ACHN (cell line): ENCODE measurements around the gene DEK.
"Not testable (repeated sequence)": the region's sequence is repeated elsewhere in the genome, so short reads cannot be mapped to it uniquely, and the experiment has no call there.

ENCODE experiments used
- DNase-seq: peaks from one replicate; pipeline ENCODE4 v3.0.0-alpha.2; 2015
- in situ Hi-C: cut with HindIII; loops from 2 replicates; pipeline ENCODE4 v1.10.0; 2017; ENCODE audit warnings: low sequenced_read_pairs, low pct_ligation_motif_present, low pct_unique_long_range_greater_than_20kb

Gene DEK

GRCh38 chr6:18264219-18264922, at the start of gene DEK:
TSS of gene DEK (minus strand) at chr6:18264530. CDS start at chr6:18263987, 543 bp downstream.
- peak; percentile 82 for DNase-seq
- in situ Hi-C loops: no loop called here

GRCh38 chr6:18312368-18312767, 48.0 kb upstream of the DEK start:
- no peak for DNase-seq
- in situ Hi-C loops: no loop called here

- in situ Hi-C loops: not testable (repeated sequence)
Observed at GRCh38 chr6:18310010-18310409, 45.7 kb upstream of the DEK start.

GRCh38 chr6:18309046-18309445, 44.7 kb upstream of the DEK start:
- in situ Hi-C loops: no loop called here
- no peak for DNase-seq

More at GRCh38 chr6:18310010-18310409, 45.7 kb upstream of the DEK start:
- DNase-seq: not testable (repeated sequence)

GRCh38 chr6:18308070-18308735, 43.9 kb upstream of the DEK start:
- DNase-seq: peak; percentile 47
- in situ Hi-C loops: no loop called here

GRCh38 chr6:18306977-18307376, 42.6 kb upstream of the DEK start:
- in situ Hi-C loops: no loop called here
- DNase-seq: peak; percentile 78

GRCh38 chr6:18302561-18303439, 38.5 kb upstream of the DEK start:
- in situ Hi-C loops: no loop called here
- peak; percentile 13 for DNase-seq

- peak; percentile 59 for DNase-seq
- in situ Hi-C loops: no loop called here
Observed at GRCh38 chr6:18293076-18293904, 29.0 kb upstream of the DEK start.

- in situ Hi-C loops: no loop called here
- no peak for DNase-seq
Observed at GRCh38 chr6:18289283-18289682, 25.0 kb upstream of the DEK start.

GRCh38 chr6:18284261-18284660, 19.9 kb upstream of the DEK start:
- in situ Hi-C loops: no loop called here
- no peak for DNase-seq

- no peak for DNase-seq
- in situ Hi-C loops: no loop called here
Observed at GRCh38 chr6:18281564-18281963, 17.2 kb upstream of the DEK start.

- in situ Hi-C loops: no loop called here
- peak; percentile 60 for DNase-seq
Observed at GRCh38 chr6:18280084-18280483, 15.8 kb upstream of the DEK start.

- in situ Hi-C loops: no loop called here
- DNase-seq: no peak
Observed at GRCh38 chr6:18279422-18279821, 15.1 kb upstream of the DEK start.

GRCh38 chr6:18277237-18278006, 13.1 kb upstream of the DEK start:
- in situ Hi-C loops: no loop called here

GRCh38 chr6:18276610-18277236, 12.4 kb upstream of the DEK start:
- peak; percentile 38 for DNase-seq
- in situ Hi-C loops: no loop called here

More at GRCh38 chr6:18277237-18278006, 13.1 kb upstream of the DEK start:
- DNase-seq: no peak

GRCh38 chr6:18270216-18270615, 5.9 kb upstream of the DEK start:
- DNase-seq: no peak
- in situ Hi-C loops: no loop called here

GRCh38 chr6:18269717-18270116, 5.4 kb upstream of the DEK start:
- in situ Hi-C loops: no loop called here
- no peak for DNase-seq
